HepG2 (cell line): ENCODE results near the gene SRC. TPM values are rescaled to one million over a fixed set of nuclear protein-coding genes. Genes with fewer than 3 reads are reported as not detected.

ENCODE experiments used
- ADNP ChIP-seq: sonication (generic); formaldehyde crosslinking; IDR thresholded peaks from 2 replicates; pipeline ENCODE4 v1.4.0; 2020; ENCODE audit warnings: missing genetic modification reagents
- ARID2 ChIP-seq: sonication (generic); formaldehyde crosslinking; IDR thresholded peaks from 2 replicates; pipeline ENCODE4 v1.8.1; 2022; ENCODE audit warnings: mild to moderate bottlenecking, missing genetic modification reagents, borderline replicate concordance
- BORCS8-MEF2B ChIP-seq: sonication (generic); formaldehyde crosslinking; IDR thresholded peaks from 2 replicates; pipeline ENCODE4 v1.8.0; 2022; ENCODE audit warnings: mild to moderate bottlenecking, missing genetic modification reagents
- DPF2 ChIP-seq: sonication (generic); formaldehyde crosslinking; IDR thresholded peaks from 2 replicates; pipeline ENCODE4 v1.4.0; 2020; ENCODE audit warnings: mild to moderate bottlenecking, low read depth, missing genetic modification reagents, borderline replicate concordance
- FOXM1 ChIP-seq: sonication (generic); formaldehyde crosslinking; IDR thresholded peaks from 2 replicates; pipeline ENCODE4 v1.5.0; 2020; ENCODE audit warnings: missing genetic modification reagents
- KDM1A ChIP-seq: IDR thresholded peaks from 2 replicates; pipeline ENCODE4 v1.6.1; 2016; ENCODE audit warnings: missing compliant biosample characterization
- KLF11 ChIP-seq: IDR thresholded peaks from 2 replicates; pipeline ENCODE4 v1.6.1; 2016; ENCODE audit warnings: missing compliant biosample characterization
- NFE2L2 ChIP-seq: fragments of 150-350 bp; IDR thresholded peaks from 2 replicates; pipeline ENCODE4 v1.6.1; 2014; ENCODE audit warnings: low read length
- TSC22D2 ChIP-seq: sonication (generic); formaldehyde crosslinking; IDR thresholded peaks from 2 replicates; pipeline ENCODE4 v1.5.1; 2020; ENCODE audit warnings: missing genetic modification reagents, mild to moderate bottlenecking, borderline replicate concordance
- ZFP36 ChIP-seq: fragments of 150-350 bp; IDR thresholded peaks from 2 replicates; pipeline ENCODE4 v1.6.1; 2018; ENCODE audit warnings: borderline replicate concordance, low read length, low read depth; ENCODE audit not compliant: partially characterized antibody
- ZNF12 ChIP-seq: sonication (generic); formaldehyde crosslinking; IDR thresholded peaks from 2 replicates; pipeline ENCODE4 v1.5.0; 2020; ENCODE audit warnings: missing genetic modification reagents
- ZNF17 ChIP-seq: sonication (generic); formaldehyde crosslinking; IDR thresholded peaks from 2 replicates; pipeline ENCODE4 v1.5.0; 2020; ENCODE audit warnings: mild to moderate bottlenecking, missing genetic modification reagents
- ZNF326 ChIP-seq: sonication (generic); formaldehyde crosslinking; IDR thresholded peaks from 2 replicates; pipeline ENCODE4 v1.4.0; 2020; ENCODE audit warnings: missing genetic modification reagents, borderline replicate concordance
- ZNF660 ChIP-seq: sonication (generic); formaldehyde crosslinking; IDR thresholded peaks from 2 replicates; pipeline ENCODE4 v1.5.1; 2020; ENCODE audit warnings: mild to moderate bottlenecking, low read depth, missing genetic modification reagents, borderline replicate concordance
- ZNF746 ChIP-seq: sonication (generic); formaldehyde crosslinking; IDR thresholded peaks from 2 replicates; pipeline ENCODE4 v1.8.0; 2022; ENCODE audit warnings: mild to moderate bottlenecking, missing genetic modification reagents
- ZNF776 ChIP-seq: sonication (generic); formaldehyde crosslinking; IDR thresholded peaks from 2 replicates; pipeline ENCODE4 v1.4.0; 2020; ENCODE audit warnings: mild to moderate bottlenecking, missing genetic modification reagents
- polyA plus RNA-seq, 8 experiments: library from polyadenylated mRNA; depleted of rRNA in 3 of 8; stranded (reverse) in 7 of 8; unstranded in 1 of 8; fragments of >200 nt; fragmentation: Illumina TruSeq in 4 of 8; extraction: Trizol in 4 of 8; gene quantifications; 2 replicates each; pipeline versions ENCODE4 v1.2.1 to v1.2.3, GENCODE V29; 2011 to 2016; ENCODE audit warnings: low read depth in 4 of 8, missing spikeins in 1 of 8, mixed read lengths in 1 of 8; ENCODE audit not compliant: insufficient read depth in 1 of 8
- total RNA-seq, 5 experiments: library from RNA; depleted of rRNA; stranded (reverse); fragments of >200 nt; fragmentation: Illumina TruSeq; extraction: Trizol; gene quantifications; 2 replicates each; pipeline ENCODE4 v1.2.3, GENCODE V29; 2016; ENCODE audit warnings: low read depth in 1 of 5
- TF ChIP-seq, protein P1 (sequence below): sonication (generic); formaldehyde crosslinking; IDR thresholded peaks from 2 replicates; pipeline ENCODE4 v1.4.0; 2020; ENCODE audit warnings: mild to moderate bottlenecking, missing genetic modification reagents, borderline replicate concordance
- TF ChIP-seq, protein P2 (sequence below): sonication (generic); formaldehyde crosslinking; IDR thresholded peaks from 2 replicates; pipeline ENCODE4 v1.8.1; 2023; ENCODE audit warnings: mild to moderate bottlenecking, missing genetic modification reagents, borderline replicate concordance
- TF ChIP-seq, protein P3 (sequence below): sonication (generic); formaldehyde crosslinking; IDR thresholded peaks from 2 replicates; pipeline ENCODE4 v1.4.0; 2020; ENCODE audit warnings: missing genetic modification reagents
- TF ChIP-seq, protein P4 (sequence below): IDR thresholded peaks from 2 replicates; pipeline ENCODE4 v1.6.1; 2016; ENCODE audit warnings: missing compliant biosample characterization, missing genetic modification reagents, borderline replicate concordance
- TF ChIP-seq, protein P5 (sequence below): sonication (generic); formaldehyde crosslinking; IDR thresholded peaks from 2 replicates; pipeline ENCODE4 v1.4.0; 2020; ENCODE audit warnings: missing genetic modification reagents
- TF ChIP-seq, protein P6 (sequence below): IDR thresholded peaks from 2 replicates; pipeline ENCODE4 v1.6.1; 2018; ENCODE audit warnings: missing genetic modification reagents, mild to moderate bottlenecking, missing compliant biosample characterization

Gene SRC
- total and polyA plus RNA-seq, 2 of the 13 experiments (the other 11 are each of a cell fraction or from before 2014, with no cell fraction given): 54.7 to 192 TPM

DNA sequence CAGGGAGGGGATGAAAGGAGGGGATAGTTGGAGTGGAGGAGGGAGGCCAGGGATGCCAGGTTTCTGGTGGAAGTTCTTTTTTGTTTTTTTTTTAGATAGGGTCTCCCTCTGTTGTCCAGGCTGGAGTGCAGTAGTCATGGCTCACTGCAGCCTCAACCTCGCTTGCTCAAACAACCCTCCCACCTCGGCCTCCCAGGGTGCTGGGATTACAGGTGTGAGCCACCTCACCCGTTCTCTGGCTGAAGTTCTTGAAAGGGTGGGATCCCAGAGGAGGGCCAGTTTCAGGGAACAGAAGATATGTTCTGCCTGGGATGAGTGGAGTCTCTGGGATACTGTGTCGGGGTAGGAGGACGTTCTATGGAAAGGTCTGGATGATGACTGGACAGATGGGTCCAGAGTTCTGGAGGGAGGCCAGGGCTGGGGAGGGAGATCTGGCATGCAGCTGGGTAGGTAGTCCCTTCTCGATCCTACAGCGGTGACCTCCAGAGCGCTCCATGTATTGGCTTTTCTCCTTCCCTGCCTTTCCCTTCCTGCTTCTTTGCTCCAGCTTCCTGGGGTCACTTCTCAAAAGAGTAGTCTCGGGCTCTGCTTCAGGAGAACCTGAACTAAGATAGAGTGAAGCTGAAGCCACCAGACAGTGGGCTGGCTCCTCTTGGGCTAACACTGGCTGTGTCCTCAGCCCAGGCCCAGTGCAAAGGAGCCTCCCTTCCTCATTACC is 12.7 kb upstream of the SRC start (continued):
- no peak for TF ChIP-seq KDM1A
- TF ChIP-seq, protein P1, sequence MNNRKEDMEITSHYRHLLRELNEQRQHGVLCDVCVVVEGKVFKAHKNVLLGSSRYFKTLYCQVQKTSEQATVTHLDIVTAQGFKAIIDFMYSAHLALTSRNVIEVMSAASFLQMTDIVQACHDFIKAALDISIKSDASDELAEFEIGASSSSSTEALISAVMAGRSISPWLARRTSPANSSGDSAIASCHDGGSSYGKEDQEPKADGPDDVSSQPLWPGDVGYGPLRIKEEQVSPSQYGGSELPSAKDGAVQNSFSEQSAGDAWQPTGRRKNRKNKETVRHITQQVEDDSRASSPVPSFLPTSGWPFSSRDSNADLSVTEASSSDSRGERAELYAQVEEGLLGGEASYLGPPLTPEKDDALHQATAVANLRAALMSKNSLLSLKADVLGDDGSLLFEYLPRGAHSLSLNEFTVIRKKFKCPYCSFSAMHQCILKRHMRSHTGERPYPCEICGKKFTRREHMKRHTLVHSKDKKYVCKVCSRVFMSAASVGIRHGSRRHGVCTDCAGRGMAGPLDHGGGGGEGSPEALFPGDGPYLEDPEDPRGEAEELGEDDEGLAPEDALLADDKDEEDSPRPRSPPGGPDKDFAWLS: no peak
- TF ChIP-seq, protein P2, sequence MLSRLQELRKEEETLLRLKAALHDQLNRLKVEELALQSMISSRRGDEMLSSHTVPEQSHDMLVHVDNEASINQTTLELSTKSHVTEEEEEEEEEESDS (CRISPR knock-in tag): no peak
- TF ChIP-seq, protein P3, sequence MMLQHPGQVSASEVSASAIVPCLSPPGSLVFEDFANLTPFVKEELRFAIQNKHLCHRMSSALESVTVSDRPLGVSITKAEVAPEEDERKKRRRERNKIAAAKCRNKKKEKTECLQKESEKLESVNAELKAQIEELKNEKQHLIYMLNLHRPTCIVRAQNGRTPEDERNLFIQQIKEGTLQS: no peak
- TF ChIP-seq, protein P4, sequence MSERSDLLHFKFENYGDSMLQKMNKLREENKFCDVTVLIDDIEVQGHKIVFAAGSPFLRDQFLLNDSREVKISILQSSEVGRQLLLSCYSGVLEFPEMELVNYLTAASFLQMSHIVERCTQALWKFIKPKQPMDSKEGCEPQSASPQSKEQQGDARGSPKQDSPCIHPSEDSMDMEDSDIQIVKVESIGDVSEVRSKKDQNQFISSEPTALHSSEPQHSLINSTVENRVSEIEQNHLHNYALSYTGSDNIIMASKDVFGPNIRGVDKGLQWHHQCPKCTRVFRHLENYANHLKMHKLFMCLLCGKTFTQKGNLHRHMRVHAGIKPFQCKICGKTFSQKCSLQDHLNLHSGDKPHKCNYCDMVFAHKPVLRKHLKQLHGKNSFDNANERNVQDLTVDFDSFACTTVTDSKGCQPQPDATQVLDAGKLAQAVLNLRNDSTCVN (CRISPR knock-in tag): peak; percentile 79
- no peak for TF ChIP-seq ZNF660 (CRISPR knock-in tag)
- peak; percentile 13; the same call in 1 of the 2 replicates for TF ChIP-seq DPF2 (CRISPR knock-in tag)
- no peak for TF ChIP-seq FOXM1
- TF ChIP-seq ZNF17 (CRISPR knock-in tag): no peak
- TF ChIP-seq ZNF746: no peak
- TF ChIP-seq ADNP (CRISPR knock-in tag): no peak
- TF ChIP-seq ZNF776 (CRISPR knock-in tag): peak; percentile 54; the same call in 1 of the 2 replicates
- TF ChIP-seq TSC22D2 (CRISPR knock-in tag): no peak
- TF ChIP-seq ZNF326 (CRISPR knock-in tag): no peak
- TF ChIP-seq ZNF12 (CRISPR knock-in tag): no peak
- TF ChIP-seq BORCS8-MEF2B (CRISPR knock-in tag): 0 out of 2 replicates have a peak, but pooled peaks have one; percentile 11
- TF ChIP-seq ARID2 (CRISPR knock-in tag): no peak
- no peak for TF ChIP-seq KLF11
- TF ChIP-seq, protein P5, sequence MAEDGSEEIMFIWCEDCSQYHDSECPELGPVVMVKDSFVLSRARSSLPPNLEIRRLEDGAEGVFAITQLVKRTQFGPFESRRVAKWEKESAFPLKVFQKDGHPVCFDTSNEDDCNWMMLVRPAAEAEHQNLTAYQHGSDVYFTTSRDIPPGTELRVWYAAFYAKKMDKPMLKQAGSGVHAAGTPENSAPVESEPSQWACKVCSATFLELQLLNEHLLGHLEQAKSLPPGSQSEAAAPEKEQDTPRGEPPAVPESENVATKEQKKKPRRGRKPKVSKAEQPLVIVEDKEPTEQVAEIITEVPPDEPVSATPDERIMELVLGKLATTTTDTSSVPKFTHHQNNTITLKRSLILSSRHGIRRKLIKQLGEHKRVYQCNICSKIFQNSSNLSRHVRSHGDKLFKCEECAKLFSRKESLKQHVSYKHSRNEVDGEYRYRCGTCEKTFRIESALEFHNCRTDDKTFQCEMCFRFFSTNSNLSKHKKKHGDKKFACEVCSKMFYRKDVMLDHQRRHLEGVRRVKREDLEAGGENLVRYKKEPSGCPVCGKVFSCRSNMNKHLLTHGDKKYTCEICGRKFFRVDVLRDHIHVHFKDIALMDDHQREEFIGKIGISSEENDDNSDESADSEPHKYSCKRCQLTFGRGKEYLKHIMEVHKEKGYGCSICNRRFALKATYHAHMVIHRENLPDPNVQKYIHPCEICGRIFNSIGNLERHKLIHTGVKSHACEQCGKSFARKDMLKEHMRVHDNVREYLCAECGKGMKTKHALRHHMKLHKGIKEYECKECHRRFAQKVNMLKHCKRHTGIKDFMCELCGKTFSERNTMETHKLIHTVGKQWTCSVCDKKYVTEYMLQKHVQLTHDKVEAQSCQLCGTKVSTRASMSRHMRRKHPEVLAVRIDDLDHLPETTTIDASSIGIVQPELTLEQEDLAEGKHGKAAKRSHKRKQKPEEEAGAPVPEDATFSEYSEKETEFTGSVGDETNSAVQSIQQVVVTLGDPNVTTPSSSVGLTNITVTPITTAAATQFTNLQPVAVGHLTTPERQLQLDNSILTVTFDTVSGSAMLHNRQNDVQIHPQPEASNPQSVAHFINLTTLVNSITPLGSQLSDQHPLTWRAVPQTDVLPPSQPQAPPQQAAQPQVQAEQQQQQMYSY: no peak
- TF ChIP-seq, protein P6, sequence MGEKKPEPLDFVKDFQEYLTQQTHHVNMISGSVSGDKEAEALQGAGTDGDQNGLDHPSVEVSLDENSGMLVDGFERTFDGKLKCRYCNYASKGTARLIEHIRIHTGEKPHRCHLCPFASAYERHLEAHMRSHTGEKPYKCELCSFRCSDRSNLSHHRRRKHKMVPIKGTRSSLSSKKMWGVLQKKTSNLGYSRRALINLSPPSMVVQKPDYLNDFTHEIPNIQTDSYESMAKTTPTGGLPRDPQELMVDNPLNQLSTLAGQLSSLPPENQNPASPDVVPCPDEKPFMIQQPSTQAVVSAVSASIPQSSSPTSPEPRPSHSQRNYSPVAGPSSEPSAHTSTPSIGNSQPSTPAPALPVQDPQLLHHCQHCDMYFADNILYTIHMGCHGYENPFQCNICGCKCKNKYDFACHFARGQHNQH: 0 out of 2 replicates have a peak, but pooled peaks have one; percentile 17
- no peak for TF ChIP-seq NFE2L2
- no peak for TF ChIP-seq ZFP36
